GM18508 (cell line): ENCODE data around the gene VWA8.
"Not testable (repeated sequence)": the region's sequence is repeated elsewhere in the genome, so short reads cannot be mapped to it uniquely, and the experiment has no call there.

ENCODE experiments used
- ATAC-seq: cut with Tn5 transposase; IDR thresholded peaks from one replicate; pipeline ENCODE4 v1.9.1; 2021; ENCODE audit warnings: moderate number of reproducible peaks; ENCODE audit not compliant: insufficient read depth, unreplicated experiment

Gene VWA8

GRCh38 chr13:41970022-41970421, 9.1 kb upstream of the VWA8 start:
- ATAC-seq: no peak

- ATAC-seq: no peak
Measured at GRCh38 chr13:41969072-41969471, 8.2 kb upstream of the VWA8 start.

GRCh38 chr13:41966671-41967070, 5.8 kb upstream of the VWA8 start:
- no peak for ATAC-seq

DNA sequence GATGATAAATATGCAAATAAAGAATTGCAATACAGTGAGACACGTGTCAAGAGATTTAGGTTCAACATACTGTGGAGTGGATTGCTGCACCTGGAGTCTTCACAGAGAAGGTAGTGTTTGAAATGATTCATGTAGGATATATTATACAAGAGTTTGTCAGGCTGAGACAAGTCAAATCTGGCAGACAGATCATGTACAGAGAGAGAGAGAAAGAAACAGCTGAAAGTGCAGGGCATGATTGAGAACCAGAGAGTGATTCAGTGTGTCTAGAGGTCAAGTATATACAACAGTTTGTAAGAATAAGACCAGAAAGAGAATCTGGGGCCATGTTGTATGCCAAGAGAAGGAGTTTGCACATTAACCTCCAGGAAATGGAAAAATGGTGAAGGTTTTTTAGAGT, 2.1 kb upstream of the VWA8 start:
- no peak for ATAC-seq

- ATAC-seq: no peak
Measured at GRCh38 chr13:41961466-41961760, 504 bp upstream of the VWA8 start.

DNA sequence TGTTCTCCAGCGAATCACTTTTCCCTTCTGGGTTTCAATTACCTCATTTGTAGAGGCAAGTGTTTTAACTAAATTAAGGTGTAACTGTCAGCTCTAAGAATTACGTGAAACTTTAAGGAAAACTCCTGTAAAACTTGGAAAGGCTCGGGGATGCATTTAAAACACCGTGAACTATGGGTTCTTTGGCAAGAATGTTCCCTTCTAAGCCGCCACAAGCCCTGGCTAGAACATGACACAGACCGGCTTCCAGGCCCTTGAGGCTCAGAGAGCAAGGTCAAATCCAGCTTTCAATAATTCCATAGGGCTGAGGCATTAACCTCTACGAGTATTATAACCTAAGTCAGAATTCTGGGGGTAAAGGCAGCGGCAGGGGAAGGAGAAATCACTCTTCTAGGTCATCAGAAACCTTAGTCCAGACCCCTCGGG, 685 bp downstream of the VWA8 start:
- ATAC-seq: no peak

- no peak for ATAC-seq
Measured at GRCh38 chr13:41956272-41956671, 4.6 kb downstream of the VWA8 start.

DNA sequence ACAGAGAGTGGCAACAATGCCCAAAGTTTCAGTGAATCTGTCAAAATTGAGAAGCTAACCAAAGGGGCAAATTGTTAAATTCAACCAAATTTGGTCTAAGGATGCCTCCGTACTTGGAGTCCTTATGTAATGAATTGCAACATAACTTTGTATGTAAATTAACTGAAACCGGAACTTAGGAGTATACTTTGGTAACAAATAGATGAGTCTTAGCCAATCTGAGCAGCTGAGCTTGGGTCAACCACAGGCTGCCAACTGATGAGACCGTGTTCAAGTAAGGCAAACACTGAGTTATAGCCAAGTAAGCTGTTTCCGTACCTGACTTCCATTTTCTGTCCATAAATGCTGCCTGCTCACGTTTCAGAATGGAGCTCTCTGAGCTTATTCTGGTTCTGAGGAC, 5.3 kb downstream of the VWA8 start:
- no peak for ATAC-seq

GRCh38 chr13:41954226-41954625, 6.7 kb downstream of the VWA8 start:
- ATAC-seq: no peak

DNA sequence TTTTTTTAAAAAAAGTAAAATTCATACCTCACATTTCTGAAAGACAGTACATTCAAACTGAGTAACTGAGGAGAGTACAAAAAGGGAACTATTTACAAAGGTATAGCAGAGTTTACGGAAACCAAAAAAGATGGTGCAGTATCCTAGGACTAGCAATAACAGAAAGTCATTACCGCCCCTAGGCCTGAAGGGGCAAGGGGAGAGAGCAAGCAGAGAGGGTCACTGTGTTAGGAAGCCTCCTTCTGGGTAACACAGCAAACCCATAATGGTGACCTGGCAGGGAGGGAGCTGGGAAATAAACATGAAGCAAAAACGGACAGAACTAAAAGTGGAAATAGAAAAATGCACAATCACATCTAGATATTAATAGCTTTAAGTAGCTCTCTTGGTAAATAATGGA, 8.2 kb downstream of the VWA8 start:
- no peak for ATAC-seq

GRCh38 chr13:41949104-41949503, 11.8 kb downstream of the VWA8 start:
- ATAC-seq: not testable (repeated sequence)

DNA sequence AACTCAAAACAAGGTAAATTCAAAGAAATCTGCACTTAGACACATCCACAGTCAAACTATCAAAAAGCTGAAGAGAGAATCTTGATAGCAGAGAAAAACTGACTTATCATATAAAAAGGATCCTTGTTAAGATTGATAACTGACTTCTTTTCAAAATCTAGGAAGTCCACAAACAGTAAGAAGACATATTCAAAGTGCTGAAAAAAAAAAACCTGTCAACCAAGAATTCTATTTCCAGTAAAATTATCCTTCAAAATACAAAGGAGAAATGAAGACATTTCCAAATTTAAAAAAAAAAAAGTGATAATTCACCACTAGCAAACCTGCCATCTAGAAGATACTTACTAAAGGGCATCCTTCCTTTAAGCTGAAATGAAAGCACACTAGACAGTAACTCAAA, 15.0 kb downstream of the VWA8 start:
- ATAC-seq: no peak

DNA sequence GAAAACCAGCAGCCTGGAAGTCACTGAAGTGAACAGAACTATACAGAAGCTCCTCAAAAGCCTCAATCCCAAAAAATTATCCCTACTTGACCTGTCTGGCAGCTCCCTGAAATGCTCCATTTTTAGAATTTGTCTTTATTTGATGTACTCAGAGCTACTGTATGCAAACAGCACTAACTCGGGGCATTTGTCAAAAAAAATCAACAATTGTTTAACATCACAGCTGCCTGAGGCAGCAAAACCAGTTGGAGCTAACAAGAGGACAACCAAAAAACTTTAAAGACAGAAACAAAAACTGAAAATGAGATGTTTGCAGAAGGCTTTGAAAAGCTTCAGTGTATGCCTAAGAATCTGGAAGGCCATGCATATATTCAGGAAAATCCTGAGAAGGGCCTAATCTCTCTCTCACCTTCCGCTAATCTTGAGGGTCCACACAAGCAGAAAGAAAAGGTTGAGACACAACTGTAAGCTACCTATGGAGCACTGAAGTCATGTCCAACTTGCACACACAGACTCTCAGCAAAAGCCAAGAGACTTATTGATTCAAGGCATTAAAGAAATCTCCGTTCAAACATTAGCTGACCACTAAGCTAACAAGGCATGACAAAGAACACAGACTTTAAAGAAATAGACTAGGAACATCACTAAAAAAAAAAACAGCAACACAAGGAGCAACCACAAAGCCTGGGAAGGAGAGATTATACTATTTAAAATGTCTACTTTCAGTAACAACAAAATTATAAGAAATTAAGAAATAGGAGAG, 16.1 kb downstream of the VWA8 start:
- no peak for ATAC-seq

DNA sequence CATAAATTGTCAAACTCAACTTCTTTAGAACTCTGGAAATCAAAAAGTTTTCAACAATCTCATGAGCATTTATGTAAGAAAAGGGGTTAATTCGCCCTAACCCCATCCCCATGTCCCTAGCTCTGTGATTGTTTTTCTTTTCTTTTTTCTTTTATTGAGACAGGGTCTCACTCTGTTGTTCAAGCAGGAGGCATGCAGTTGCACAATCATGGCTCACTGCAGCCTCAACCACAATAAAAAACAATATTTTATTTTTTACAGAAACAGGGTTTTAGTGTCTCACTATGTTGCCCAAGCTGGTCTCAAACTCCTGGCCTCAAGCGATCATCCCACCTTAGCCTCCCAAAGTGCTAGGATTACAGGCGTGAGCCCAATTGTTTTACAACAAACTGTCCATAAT, 16.7 kb downstream of the VWA8 start:
- no peak for ATAC-seq

GRCh38 chr13:41942462-41943094, 18.3 kb downstream of the VWA8 start:
- no peak for ATAC-seq

DNA sequence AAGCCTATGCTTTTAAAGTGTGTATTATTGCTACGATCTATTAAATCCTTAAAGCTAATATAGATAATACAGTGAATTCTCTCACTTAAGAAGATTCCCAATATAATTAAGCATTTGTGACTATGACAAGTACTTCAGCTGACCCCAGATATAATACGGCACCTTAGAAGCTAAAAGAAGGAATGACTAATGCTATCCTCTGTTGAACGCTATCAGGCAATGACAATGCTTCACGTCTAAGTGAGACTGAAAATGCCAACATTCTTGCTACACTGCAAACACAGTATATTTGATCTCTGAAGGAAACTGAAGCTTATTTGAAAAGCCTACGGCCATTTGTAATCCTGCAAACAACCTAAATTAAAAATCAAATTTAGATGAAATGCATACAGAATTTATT, 19.7 kb downstream of the VWA8 start:
- no peak for ATAC-seq

DNA sequence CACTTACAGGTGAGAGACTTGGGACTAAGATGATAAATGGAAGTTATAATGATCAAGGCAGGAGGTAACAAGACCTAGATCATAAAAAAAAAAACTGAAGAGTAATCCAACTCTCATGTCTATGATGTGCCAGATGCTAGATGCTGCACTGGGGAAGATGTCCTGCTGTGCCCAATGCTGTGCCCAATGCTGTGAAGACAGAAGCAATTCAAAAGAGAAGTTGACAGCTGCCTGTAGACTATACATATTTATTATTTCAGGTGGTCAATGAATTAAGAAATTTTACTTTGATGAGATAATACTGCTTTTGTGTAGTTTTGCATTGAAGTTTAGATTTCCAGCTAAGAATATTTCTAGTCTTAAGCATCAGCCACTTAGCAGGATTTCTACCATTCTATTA, 21.5 kb downstream of the VWA8 start:
- no peak for ATAC-seq

- ATAC-seq: no peak
Measured at GRCh38 chr13:41938918-41939317, 22.0 kb downstream of the VWA8 start.

DNA sequence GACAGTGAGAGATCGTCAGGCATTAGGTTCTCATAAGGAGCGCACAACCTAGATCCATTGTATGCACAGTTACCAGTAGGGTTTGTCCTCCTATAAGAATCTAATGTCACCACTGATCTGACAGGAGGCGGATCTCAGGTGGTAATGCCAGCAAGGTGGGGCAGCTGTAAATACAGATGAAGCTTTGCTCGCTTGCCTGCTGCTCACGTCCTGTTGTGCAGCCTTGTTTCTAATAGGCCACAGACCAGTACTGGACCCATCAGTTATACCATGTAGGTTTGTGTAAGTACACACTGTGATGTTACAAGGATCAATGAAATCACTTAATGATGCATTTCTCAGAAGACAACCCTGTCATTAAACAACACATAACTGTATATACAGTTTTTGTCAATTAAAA, 23.5 kb downstream of the VWA8 start:
- ATAC-seq: no peak

- no peak for ATAC-seq
Measured at GRCh38 chr13:41935501-41935900, 25.4 kb downstream of the VWA8 start.

- no peak for ATAC-seq
Measured at GRCh38 chr13:41934994-41935393, 25.9 kb downstream of the VWA8 start.

GRCh38 chr13:41934120-41934519, 26.8 kb downstream of the VWA8 start:
- ATAC-seq: no peak
